HG02763 (cell line): ENCODE data around the gene POU2AF3.

Source experiments
- ATAC-seq: cut with Tn5 transposase; IDR thresholded peaks from one replicate; pipeline ENCODE4 v1.9.1; 2021; ENCODE audit warnings: mild to moderate bottlenecking, moderate library complexity; ENCODE audit not compliant: unreplicated experiment

Gene POU2AF3

GRCh38 chr11:111352231-111352746 lies 53.9 kb downstream of the POU2AF3 start:
- ATAC-seq, result no peak

- no peak for ATAC-seq
Observed at GRCh38 chr11:111352935-111353710, 54.8 kb downstream of the POU2AF3 start.

- no peak for ATAC-seq
Observed at GRCh38 chr11:111353776-111354600, 55.6 kb downstream of the POU2AF3 start.

- no peak for ATAC-seq
Observed at GRCh38 chr11:111354601-111354891, 56.2 kb downstream of the POU2AF3 start.

GRCh38 chr11:111355101-111355500 lies 56.8 kb downstream of the POU2AF3 start:
- no peak for ATAC-seq

GRCh38 chr11:111355956-111356659 lies 57.8 kb downstream of the POU2AF3 start:
- no peak for ATAC-seq

- no peak for ATAC-seq
Observed at GRCh38 chr11:111356660-111357048, 58.3 kb downstream of the POU2AF3 start.

GRCh38 chr11:111357150-111358037 lies 59.0 kb downstream of the POU2AF3 start:
- no peak for ATAC-seq
